Testis (tissue), 3 donors: ENCODE results near the gene SDF4. TPM values are rescaled to one million over a fixed set of nuclear protein-coding genes. Genes with fewer than 3 reads are reported as not detected.

ENCODE experiments used
- DNase-seq: peaks from one replicate; pipeline ENCODE4 v3.0.0-alpha.2; 2019
- H3K27ac ChIP-seq, 2 donors: fragments of 200-600 bp; sonication (generic); one replicate each; pipeline ENCODE4 v1.5.1; 2019
- H3K27me3 ChIP-seq: fragments of 200-600 bp; sonication (generic); one replicate; pipeline ENCODE4 v1.5.1; 2019
- H3K36me3 ChIP-seq: fragments of 200-600 bp; sonication (generic); one replicate; pipeline ENCODE4 v1.5.1; 2017; ENCODE audit warnings: low read depth; ENCODE audit errors: missing control alignments
- H3K4me1 ChIP-seq: fragments of 200-600 bp; sonication (generic); one replicate; pipeline ENCODE4 v1.5.1; 2019
- H3K4me3 ChIP-seq, 2 donors: fragments of 200-600 bp; sonication (generic); one replicate each; pipeline ENCODE4 v1.5.1; 2017 to 2019
- H3K9me3 ChIP-seq: fragments of 200-600 bp; sonication (generic); one replicate; pipeline ENCODE4 v1.5.1; 2017
- CTCF ChIP-seq, 3 experiments: fragments of 450-650 bp in 2 of 3; fragments of 200-600 bp in 1 of 3; sonication (generic) in 1 of 3; IDR thresholded peaks; one replicate each; pipeline ENCODE4 v1.5.1; 2016 to 2019; ENCODE audit warnings: antibody characterized with exemption in 3 of 3, mild to moderate bottlenecking in 2 of 3, moderate library complexity in 1 of 3
- POLR2A ChIP-seq: fragments of 450-650 bp; IDR thresholded peaks from one replicate; pipeline ENCODE4 v1.6.1; 2017; ENCODE audit warnings: antibody characterized with exemption, mild to moderate bottlenecking, moderate library complexity
- WGBS, 2 donors: methylation state at CpG; one replicate each; pipeline ENCODE4 v1.1.5; 2018; 5-methylcytosine and 5-hydroxymethylcytosine counted together
- intact Hi-C: fragments of 100-400 bp; cut with DNase I; formaldehyde crosslinking; loops from one replicate; pipeline ENCODE4 v1.15.1; 2023; ENCODE audit warnings: low total_unique reads
- polyA plus RNA-seq: library from polyadenylated mRNA; stranded (reverse); fragments of 350-450 nt; fragmentation: Illumina TruSeq; extraction: RNeasy Lipid Tissue Mini Kit (QIAGEN cat#74804); gene quantifications from one replicate; pipeline ENCODE4 v1.2.3, GENCODE V29; 2014; ENCODE audit warnings: low read depth, low replicate concordance; ENCODE audit not compliant: insufficient read depth
- total RNA-seq, 2 donors: library from RNA; depleted of rRNA; stranded (reverse); fragments of >200 nt; gene quantifications; one replicate each; pipeline ENCODE4 v1.2.3, GENCODE V29; 2016

SDF4 gene
- total and polyA plus RNA-seq, 3 donors from 2014 or later = 146 to 167 (median 158) TPM

GRCh38 chr1:1273209-1273511, 41.4 kb upstream of the SDF4 start:
- intact Hi-C loops = no loop called here
- Histone ChIP-seq H3K27me3 (no peaks in the 10 kb centered on the region), H3K4me1 (peaks cover 40% of the 10 kb centered on the region), H3K27ac (peak overlapping the region; percentile 84), H3K4me3 (peak overlapping the region; percentile 93 to 100), H3K36me3 (no peaks in the 10 kb centered on the region), H3K9me3 (no peaks in the 10 kb centered on the region)
- TF ChIP-seq CTCF (IDR thresholded peaks at IDR 0.05) (no peak), POLR2A (no peak)
- WGBS, 2 donors = 0% methylated on average over 19 to 29 of the region's 31 CpGs
- DNase-seq = no peak

GRCh38 chr1:1272341-1273208, 40.8 kb upstream of the SDF4 start:
- peaks cover 40% of the 10 kb centered on the region for H3K4me1 ChIP-seq
- DNase-seq = no peak
- no peaks in the 10 kb centered on the region for H3K36me3 ChIP-seq
- no peaks in the 10 kb centered on the region for H3K27me3 ChIP-seq
- TF ChIP-seq CTCF (IDR thresholded peaks at IDR 0.05) = no peak
- no peak for TF ChIP-seq POLR2A
- intact Hi-C loops = no loop called here
- peak overlapping the region; percentile 93 to 100 for H3K4me3 ChIP-seq
- WGBS, 2 donors = 20 to 23% methylated on average over 24 to 43 of the region's 43 CpGs
- peak overlapping the region; percentile 84 for H3K27ac ChIP-seq
- H3K9me3 ChIP-seq = no peaks in the 10 kb centered on the region

DNA sequence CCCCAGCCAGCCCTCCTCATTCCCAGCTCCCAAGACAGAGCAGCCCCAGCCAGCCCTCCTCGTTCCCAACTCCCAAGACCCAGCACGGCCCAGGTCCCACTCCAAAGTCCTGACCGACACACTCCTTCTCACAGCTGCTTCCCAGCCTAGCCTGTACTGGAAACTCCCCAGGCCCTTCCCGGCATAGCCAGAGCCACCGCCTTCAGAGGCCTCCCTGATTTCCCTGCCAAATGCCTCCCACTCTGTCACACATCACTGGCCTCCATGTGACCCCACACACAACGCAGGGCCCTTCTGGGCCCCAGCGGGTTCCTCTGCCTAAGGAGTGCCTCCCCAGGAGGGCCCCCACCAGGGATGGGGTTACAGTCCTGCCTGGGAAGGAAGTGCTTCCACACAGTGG, 39.0 kb upstream of the SDF4 start:
- WGBS, 2 donors = 49 to 81% methylated on average over 5 to 7 of the region's 7 CpGs
- no peaks in the 10 kb centered on the region for H3K36me3 ChIP-seq
- DNase-seq = no peak
- H3K27ac ChIP-seq = peak overlapping the region in 1 of 2 donors; percentile 31
- H3K27me3 ChIP-seq = no peaks in the 10 kb centered on the region
- intact Hi-C loops = no loop called here
- no peaks in the 10 kb centered on the region for H3K9me3 ChIP-seq
- no peak overlapping the region for H3K4me3 ChIP-seq
- peaks cover 40% of the 10 kb centered on the region for H3K4me1 ChIP-seq
- TF ChIP-seq CTCF (IDR thresholded peaks at IDR 0.05) (no peak), POLR2A (no peak)

DNA sequence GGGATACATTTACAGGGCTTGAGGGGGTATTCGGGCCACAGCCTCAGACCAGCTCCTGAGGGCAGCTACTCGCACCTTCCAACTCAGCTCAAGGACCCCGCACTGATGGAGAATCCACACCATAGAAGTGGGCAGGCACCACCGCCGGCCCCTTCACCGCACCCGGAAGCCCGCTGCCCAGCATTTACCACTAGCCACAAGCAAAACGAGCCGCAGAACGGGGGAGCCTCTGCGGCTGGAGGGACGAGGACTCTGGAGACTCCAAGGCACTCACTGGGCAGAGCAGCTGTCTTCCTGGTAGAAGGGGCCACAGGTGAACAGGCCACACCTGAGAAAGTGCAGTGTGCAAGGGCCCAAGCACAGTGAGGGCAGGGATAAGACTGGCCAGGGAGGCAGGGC, 36.5 kb upstream of the SDF4 start:
- no peak for DNase-seq
- TF ChIP-seq CTCF (IDR thresholded peaks at IDR 0.05) (no peak), POLR2A (no peak)
- Histone ChIP-seq H3K4me1 (peaks cover 32% of the 10 kb centered on the region), H3K36me3 (no peaks in the 10 kb centered on the region), H3K27ac (no peak overlapping the region), H3K27me3 (no peaks in the 10 kb centered on the region), H3K9me3 (no peaks in the 10 kb centered on the region), H3K4me3 (no peak overlapping the region)
- WGBS, 2 donors = 90 to 100% methylated on average over 5 to 13 of the region's 13 CpGs
- intact Hi-C loops = no loop called here
